ENCODE data around the gene FRAS1. TPM values are rescaled to one million over a fixed set of nuclear protein-coding genes. Genes with fewer than 3 reads are reported as not detected.

Gene FRAS1
- total and polyA plus RNA-seq, 8 donors: 15.3 to 48.9 (median 40.4) TPM

DNA sequence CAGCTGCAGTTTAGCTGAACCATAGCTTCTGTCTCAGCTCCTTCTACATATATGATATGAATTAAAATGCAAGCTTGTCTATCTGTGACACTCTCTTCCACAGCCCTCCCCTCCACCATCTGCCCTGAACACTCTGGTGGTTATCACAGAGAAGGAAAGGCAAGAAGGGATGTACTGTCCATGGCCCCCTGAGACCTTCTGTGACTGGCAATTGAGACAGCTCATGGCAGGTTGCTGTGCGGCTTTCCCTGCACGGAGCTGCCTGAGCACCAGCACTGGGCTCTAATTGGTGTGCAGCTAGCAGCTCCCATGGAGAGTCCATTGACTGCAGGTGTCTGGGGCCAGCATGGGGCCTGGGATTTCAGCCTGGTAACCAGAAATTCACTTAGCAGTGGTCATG lies 384.6 kb downstream of the FRAS1 start:
- no peaks in the 10 kb centered on the region for H3K4me1 ChIP-seq
- H3K36me3 ChIP-seq: no peaks in the 10 kb centered on the region
- H3K4me3 ChIP-seq: no peak overlapping the region
- intact Hi-C loops (cut with DNase I): no loop called here
- no peaks in the 10 kb centered on the region for H3K9me3 ChIP-seq
- H3K27me3 ChIP-seq: no peaks in the 10 kb centered on the region
- no peak overlapping the region for H3K27ac ChIP-seq
- ATAC-seq: no peak
- DNase-seq: no peak
- TF ChIP-seq, protein P1, sequence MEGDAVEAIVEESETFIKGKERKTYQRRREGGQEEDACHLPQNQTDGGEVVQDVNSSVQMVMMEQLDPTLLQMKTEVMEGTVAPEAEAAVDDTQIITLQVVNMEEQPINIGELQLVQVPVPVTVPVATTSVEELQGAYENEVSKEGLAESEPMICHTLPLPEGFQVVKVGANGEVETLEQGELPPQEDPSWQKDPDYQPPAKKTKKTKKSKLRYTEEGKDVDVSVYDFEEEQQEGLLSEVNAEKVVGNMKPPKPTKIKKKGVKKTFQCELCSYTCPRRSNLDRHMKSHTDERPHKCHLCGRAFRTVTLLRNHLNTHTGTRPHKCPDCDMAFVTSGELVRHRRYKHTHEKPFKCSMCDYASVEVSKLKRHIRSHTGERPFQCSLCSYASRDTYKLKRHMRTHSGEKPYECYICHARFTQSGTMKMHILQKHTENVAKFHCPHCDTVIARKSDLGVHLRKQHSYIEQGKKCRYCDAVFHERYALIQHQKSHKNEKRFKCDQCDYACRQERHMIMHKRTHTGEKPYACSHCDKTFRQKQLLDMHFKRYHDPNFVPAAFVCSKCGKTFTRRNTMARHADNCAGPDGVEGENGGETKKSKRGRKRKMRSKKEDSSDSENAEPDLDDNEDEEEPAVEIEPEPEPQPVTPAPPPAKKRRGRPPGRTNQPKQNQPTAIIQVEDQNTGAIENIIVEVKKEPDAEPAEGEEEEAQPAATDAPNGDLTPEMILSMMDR (IDR thresholded peaks at IDR 0.05): no peak

DNA sequence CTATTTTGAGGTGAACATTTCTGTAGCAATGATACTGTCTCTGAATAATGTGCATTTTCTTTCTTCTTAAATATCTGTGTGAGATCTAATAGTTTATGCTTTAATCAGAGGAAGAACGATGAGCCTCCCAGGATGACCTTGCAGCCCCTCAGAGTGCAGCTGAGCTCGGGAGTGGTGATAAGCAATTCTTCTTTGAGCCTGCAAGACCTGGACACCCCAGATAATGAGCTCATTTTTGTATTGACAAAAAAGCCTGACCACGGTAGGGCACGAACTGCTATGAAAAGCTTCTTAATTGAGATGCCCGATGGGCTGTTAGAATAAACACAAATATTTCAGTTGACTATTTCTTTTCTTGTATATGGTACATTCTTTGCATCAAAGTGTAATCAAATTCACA lies 389.5 kb downstream of the FRAS1 start:
- no peak for DNase-seq
- TF ChIP-seq, protein P1 (IDR thresholded peaks at IDR 0.05): no peak
- no peaks in the 10 kb centered on the region for H3K4me1 ChIP-seq
- H3K27me3 ChIP-seq: no peaks in the 10 kb centered on the region
- no peaks in the 10 kb centered on the region for H3K36me3 ChIP-seq
- H3K4me3 ChIP-seq: no peak overlapping the region
- no peaks in the 10 kb centered on the region for H3K9me3 ChIP-seq
- no peak for ATAC-seq
- intact Hi-C loops (cut with DNase I): no loop called here
- no peak overlapping the region for H3K27ac ChIP-seq

DNA sequence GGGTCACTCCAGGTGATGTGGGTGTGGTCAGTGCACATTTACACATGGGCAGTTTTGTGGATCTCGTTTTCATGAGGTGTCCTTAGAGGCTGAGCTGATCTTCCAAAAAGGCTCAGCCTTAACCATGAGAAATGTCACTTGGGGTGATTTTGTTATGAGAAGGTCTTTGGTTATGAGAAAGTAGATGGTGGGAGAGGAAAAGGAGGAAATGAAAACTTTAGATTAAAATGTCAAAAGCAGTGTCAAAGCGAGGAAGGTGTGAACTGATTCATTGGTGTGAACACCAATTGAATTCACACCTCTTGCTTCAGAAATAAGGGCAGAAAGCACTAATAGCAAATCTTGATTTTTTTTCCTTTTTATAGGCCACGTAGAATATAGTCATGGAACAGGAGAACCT lies 394.3 kb downstream of the FRAS1 start:
- intact Hi-C loops (cut with DNase I): no loop called here
- no peak for ATAC-seq
- Histone ChIP-seq H3K4me3 (no peak overlapping the region), H3K4me1 (no peaks in the 10 kb centered on the region), H3K9me3 (no peaks in the 10 kb centered on the region), H3K27me3 (no peaks in the 10 kb centered on the region), H3K27ac (no peak overlapping the region), H3K36me3 (no peaks in the 10 kb centered on the region)
- TF ChIP-seq, protein P1 (IDR thresholded peaks at IDR 0.05): no peak
- DNase-seq: no peak

DNA sequence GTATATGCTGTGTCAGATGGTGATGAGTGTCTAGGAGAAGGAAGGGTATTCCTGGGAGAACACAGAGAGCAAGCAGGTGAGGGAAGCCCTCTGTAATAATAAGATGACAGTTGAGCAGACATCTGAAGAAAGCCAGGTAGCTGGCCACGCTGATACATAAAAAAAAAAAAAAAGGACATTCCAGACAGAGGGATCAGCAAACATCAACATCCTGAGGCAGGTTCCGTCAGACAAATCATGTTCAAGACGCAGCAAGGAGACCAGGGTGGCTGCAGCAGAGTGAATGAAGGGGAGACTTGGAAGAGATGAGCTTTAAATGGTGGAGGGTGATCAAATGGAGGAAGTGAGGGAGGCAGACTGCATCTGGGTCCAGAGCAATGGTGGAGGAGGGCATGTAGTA lies 396.9 kb downstream of the FRAS1 start:
- Histone ChIP-seq H3K4me1 (no peaks in the 10 kb centered on the region), H3K27me3 (no peaks in the 10 kb centered on the region), H3K9me3 (no peaks in the 10 kb centered on the region), H3K27ac (no peak overlapping the region), H3K36me3 (no peaks in the 10 kb centered on the region), H3K4me3 (no peak overlapping the region)
- intact Hi-C loops (cut with DNase I): no loop called here
- DNase-seq: no peak
- TF ChIP-seq, protein P1 (IDR thresholded peaks at IDR 0.05): no peak
- ATAC-seq: no peak

DNA sequence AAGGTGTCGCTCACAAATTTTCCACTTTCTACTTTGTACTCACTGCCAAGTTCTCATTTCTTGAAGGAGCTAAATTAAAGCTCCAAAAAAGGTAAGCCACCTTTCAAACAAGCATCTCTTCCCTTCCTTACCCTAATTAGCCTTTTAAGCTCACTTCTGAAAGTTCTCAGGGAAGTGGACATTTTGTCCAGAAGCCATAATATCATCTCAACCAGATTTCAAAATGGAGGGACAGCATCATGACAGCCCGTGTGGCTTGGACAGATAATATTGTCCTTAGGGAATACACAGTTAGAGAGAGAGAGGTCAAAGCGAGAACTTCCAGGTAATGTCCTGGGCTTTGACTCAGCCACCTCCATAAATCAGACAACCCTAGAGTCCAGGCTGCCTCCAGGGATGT lies 400.6 kb downstream of the FRAS1 start:
- H3K4me1 ChIP-seq: no peaks in the 10 kb centered on the region
- no peaks in the 10 kb centered on the region for H3K27me3 ChIP-seq
- no peak overlapping the region for H3K27ac ChIP-seq
- H3K4me3 ChIP-seq: no peak overlapping the region
- H3K9me3 ChIP-seq: no peaks in the 10 kb centered on the region
- no peaks in the 10 kb centered on the region for H3K36me3 ChIP-seq
- ATAC-seq (no peak), DNase-seq (no peak)
- intact Hi-C loops (cut with DNase I): no loop called here
- TF ChIP-seq, protein P1 (IDR thresholded peaks at IDR 0.05): no peak
